Islet of Langerhans (tissue), 1 donor: ENCODE results near the gene ASH1L.

Source experiments
- FAIRE-seq: peaks from one replicate; lab custom pipeline; 2011; peaks lifted over from hg19 to GRCh38; lab: Jason Lieb, UNC

Gene ASH1L

GRCh38 chr1:155324717-155325602 lies 237.6 kb downstream of the ASH1L start:
- FAIRE-seq: no peak

- FAIRE-seq: no peak
These were observed 238.4 kb downstream of the ASH1L start for GRCh38 chr1:155324037-155324716.

DNA sequence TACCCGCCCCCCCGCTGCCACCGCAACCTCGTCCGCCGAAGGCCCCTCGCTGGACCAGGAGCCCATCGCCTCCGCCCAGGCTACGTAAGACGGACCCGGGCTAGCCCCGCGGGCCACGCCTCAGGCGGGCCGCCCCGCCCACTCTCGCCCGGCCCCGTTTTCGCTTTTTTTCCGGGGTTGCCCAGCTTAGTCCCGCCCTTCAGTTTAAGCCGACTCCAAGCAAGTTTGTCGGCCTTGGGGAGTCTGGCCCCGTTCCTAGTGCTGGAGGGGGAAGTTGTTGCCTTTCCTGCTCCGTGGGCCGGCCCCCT lies 238.9 kb downstream of the ASH1L start:
- no peak for FAIRE-seq

DNA sequence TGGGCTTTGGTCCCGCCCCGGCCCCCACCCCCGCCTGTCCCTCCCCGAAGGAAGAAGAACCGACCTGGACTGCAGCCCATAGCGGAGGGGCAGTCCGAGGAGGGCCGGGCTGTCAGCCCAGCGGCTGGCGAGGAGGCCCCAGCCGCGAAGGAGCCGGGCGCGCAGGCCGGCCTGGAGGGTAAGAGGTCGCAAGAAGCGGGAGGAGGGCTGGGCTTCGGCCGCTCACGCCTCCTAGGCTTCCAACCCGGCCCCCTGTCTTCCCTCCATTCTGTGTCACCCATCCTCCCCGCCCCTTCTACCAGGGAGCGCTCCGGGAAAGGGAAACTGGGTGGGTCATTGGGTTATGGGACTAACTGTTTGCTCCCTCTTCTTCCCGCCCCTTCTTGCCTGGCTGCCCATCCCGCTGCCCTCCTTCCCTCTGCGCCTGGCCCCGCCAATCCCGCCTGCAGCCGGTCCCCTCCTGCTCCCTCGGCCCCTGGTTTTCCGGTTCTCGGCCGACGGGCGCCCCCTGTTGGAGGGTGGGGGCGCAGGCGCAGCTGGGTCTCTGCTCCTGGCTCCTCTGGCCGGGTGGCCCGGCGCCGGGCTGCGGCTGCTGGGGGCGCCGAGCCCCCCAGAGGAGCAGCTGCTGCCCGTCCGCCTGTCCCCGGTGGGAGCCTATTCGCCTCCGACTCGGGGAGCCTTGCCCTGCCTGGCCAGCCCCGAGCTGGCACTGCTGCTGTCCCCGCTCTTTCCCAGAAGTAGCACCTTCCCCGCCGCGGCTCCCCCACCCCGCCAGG lies 239.5 kb downstream of the ASH1L start:
- FAIRE-seq: no peak

GRCh38 chr1:155322571-155322952 lies 240.0 kb downstream of the ASH1L start:
- FAIRE-seq: no peak

DNA sequence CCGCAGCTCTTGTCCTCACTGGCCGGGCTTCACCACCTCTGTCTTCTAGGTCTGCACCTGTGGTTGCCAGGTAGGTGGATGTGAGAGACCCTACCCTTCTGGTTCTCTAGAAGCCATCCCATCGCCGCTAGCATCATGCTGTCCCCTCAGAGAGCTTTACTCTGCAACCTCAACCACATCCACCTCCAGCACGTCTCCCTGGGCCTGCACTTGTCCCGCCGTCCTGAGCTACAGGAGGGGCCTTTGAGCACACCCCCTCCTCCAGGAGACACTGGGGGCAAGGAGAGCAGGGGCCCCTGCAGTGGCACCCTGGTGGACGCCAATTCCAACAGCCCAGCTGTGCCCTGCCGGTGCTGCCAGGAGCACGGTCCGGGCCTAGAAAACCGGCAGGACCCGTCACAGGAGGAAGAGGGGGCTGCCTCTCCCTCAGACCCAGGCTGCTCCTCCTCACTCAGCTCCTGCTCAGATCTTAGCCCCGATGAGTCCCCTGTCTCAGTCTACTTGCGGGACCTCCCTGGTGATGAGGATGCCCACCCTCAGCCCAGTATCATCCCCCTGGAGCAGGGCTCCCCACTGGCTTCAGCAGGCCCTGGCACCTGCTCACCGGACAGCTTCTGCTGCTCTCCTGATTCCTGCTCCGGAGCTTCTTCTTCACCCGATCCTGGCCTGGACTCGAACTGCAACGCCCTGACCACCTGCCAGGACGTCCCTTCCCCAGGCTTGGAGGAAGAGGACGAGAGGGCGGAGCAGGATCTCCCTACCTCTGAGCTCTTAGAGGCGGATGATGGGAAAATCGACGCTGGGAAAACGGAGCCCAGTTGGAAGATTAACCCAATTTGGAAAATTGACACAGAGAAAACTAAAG lies 240.7 kb downstream of the ASH1L start:
- FAIRE-seq: no peak

DNA sequence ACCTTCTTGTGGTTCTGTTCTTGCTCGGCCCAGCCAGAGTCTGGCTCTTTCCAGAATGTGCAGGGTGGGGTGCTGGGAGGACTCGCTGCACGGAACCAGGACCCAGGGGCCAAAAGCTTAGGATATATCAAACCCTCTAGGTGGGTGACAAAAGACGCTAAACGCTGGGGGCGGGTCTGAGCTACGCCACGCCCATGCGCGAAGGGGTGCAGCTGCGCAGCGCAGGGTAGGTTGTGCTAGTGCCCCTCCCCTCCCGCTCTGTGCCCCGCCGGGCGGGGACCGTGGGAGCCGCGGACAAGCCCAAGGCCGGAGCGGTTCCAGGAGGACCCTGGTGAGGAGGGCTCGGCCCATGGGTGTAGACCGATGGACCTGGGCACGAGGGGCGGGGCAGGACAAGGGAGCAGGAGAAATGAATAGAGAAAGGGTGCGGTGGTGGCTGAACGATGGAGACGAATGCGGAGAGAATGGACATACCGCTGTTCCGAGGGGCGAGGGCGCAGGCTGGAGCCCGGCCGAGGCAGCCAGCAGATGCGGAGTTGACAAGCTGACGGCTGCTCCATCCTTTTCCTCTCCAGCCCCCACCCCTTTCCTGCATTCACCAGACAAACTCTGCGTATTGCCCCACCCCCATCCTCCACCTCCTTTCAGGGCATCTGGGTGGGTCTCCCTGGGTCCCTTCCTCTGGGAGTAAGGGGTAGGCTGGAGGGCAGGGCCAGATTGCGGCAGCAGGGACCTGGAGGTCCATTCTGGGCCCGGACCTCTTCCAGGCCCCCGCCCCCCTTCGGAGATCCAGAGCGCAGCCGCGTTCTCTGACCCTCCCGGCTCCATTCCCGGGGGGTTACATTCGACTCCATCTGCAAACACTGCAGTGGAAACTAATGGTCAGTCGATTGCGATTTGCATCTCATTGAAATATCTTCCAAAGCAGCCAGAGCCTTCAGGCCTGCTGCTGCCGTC lies 241.7 kb downstream of the ASH1L start, which contains the start of gene RUSC1:
RUSC1 (plus strand) TSS at position 234 of the 957 bp plus-strand sequence. CDS start 880 bp downstream, outside the sequence.
- no peak for FAIRE-seq

- no peak for FAIRE-seq
These were observed 242.4 kb downstream of the ASH1L start for GRCh38 chr1:155320252-155320651.

- no peak for FAIRE-seq
These were observed 243.1 kb downstream of the ASH1L start for GRCh38 chr1:155319536-155319935.

- no peak for FAIRE-seq
These were observed 244.5 kb downstream of the ASH1L start for GRCh38 chr1:155318082-155318481.

GRCh38 chr1:155316922-155317321 lies 245.7 kb downstream of the ASH1L start:
- no peak for FAIRE-seq

GRCh38 chr1:155313261-155313660 lies 249.3 kb downstream of the ASH1L start:
- FAIRE-seq: no peak

DNA sequence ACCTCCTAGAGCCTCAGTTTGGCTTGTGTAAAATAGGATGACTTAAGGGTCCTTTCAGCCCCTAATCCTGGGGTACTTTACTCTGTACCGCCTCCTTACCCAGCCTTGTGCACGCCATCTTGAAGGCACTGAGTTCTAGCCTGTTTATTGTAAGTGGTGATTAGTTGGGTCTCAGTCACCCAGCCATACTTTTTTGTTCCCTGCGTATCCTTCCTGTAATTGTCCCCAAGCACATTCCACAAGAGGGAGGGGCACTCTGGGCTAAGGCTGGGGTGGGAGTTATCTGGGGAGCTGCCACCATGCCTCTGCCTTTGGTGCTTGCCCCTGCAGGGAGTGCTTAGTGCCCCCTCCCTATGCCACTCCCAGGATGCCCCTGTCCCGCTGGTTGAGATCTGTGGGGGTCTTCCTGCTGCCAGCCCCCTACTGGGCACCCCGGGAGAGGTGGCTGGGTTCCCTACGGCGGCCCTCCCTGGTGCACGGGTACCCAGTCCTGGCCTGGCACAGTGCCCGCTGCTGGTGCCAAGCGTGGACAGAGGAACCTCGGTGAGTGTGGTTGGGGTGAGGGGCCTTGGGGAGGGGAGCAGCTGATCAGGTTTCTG lies 253.1 kb downstream of the ASH1L start:
- FAIRE-seq: no peak

DNA sequence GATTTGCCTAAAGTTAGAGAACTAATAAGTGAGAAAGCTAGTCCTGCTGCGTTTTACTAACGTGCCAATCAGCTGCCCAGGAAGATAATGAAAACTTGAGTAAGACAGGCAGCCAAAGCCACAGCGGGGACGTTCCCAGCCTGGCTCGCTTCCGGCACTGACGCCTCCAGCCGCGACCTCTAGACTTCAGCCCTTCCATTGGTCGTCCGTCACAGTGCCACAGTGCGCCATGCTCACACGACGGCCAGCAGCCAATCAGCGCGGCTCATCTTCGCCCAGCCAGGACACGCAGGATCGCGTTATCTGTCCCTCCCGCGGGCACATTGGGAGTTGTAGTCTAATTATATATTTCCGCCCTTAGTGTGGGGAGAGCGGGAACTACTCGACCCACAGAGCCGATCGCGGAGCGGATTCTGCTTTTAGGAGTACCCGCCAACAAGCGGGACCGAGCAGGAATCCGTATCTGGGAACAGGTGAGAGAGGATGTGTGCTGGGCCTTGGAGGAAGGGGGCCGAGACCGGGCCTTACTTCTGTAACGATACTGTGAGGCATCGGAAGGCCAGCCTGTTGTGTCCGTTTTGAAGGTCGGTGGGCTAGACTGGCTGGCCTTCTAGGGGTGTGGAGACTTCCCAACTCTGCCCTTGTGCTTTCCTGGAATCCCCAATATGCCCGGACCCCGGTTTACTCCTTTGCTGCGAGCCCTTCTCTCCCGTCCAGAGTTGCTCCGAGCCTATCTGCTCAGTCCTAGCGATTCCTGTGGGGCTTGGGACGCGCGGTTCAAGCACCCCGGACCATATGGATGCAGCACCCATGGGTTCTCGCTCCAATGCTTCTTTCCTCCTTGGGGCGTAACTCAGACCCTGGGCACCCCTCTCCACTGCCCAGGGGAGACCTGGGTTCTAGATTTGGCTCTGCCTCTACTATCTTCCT lies 253.8 kb downstream of the ASH1L start, which contains the start of gene FDPS:
FDPS (plus strand) TSS at position 374 of the 930 bp plus-strand sequence. CDS start 924 bp downstream, outside the sequence.
- FAIRE-seq: no peak

- no peak for FAIRE-seq
These were observed 255.3 kb downstream of the ASH1L start for GRCh38 chr1:155307247-155307740.

- FAIRE-seq: no peak
These were observed 256.7 kb downstream of the ASH1L start for GRCh38 chr1:155305881-155306391.

- no peak for FAIRE-seq
These were observed 258.0 kb downstream of the ASH1L start for GRCh38 chr1:155304558-155305063.

GRCh38 chr1:155301342-155301841 lies 261.2 kb downstream of the ASH1L start, which contains the start of gene PKLR:
Gene PKLR, minus strand, starts transcription at chr1:155301438. Its CDS starts 43 bp downstream, at chr1:155301395.
- no peak for FAIRE-seq
